GM10248 (cell line): Measurements from ENCODE around the gene CPM.

ENCODE experiments used
- CTCF ChIA-PET: fragments of 300-600 bp; sonication (Branson Sonifier 250); formaldehyde crosslinking; extraction: SDS; loops from one replicate; lab custom pipeline; 2021; ENCODE audit warnings: antibody characterized with exemption; lab: Yijun Ruan, JAX
- POLR2A ChIA-PET: fragments of 350-650 bp; sonication (Branson Sonifier 250); formaldehyde crosslinking; extraction: SDS; loops from one replicate; lab custom pipeline; 2020; ENCODE audit warnings: antibody characterized with exemption; lab: Yijun Ruan, JAX
- DNase-seq: peaks from one replicate; pipeline ENCODE4 v3.0.0; 2012; ENCODE audit errors: extremely low spot score
- CTCF ChIP-seq: IDR thresholded peaks from 2 replicates; pipeline ENCODE4 v1.5.1; 2012; ENCODE audit warnings: mild to moderate bottlenecking, low read depth; ENCODE audit errors: extremely low read depth, missing control alignments, control extremely low read depth

Gene CPM

DNA sequence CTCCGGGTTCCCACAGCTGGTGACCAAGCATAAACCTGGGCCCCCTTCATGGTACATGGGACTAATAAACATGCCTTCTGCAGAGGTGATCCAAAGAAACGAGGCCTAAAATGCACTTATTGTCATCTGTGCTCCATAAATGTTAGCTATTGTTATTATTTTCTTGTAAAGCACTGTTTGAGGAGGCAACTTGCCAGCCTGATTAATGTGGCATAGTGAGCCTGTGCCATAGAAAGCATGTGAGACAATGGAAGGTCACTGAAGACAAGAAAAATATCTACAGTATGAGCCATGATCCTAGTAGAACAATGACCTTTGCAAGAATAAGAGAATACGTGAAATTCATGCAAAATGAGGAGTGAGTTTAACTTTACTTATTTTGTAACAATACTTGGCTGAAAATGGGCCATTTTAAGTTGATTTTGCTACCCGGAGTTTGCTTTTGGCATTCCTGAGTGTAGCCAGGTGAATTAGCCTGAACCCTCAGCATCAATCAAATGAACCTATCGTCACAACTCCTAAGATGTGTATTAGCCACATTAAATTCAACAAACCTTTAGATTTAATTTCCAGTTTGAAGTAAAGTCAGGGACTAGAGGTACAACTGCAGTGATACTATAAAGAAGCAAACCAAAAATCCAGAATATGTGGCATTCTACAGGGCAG is 52.2 kb downstream of the CPM start:
- POLR2A ChIA-PET: no interaction called here
- no peak for TF ChIP-seq CTCF
- no peak for DNase-seq
- CTCF ChIA-PET: interaction anchor here (1.5 kb wide), 1 partner anchor 16 kb away, joined by 3 read pairs; no protein-coding TSS in a partner anchor

DNA sequence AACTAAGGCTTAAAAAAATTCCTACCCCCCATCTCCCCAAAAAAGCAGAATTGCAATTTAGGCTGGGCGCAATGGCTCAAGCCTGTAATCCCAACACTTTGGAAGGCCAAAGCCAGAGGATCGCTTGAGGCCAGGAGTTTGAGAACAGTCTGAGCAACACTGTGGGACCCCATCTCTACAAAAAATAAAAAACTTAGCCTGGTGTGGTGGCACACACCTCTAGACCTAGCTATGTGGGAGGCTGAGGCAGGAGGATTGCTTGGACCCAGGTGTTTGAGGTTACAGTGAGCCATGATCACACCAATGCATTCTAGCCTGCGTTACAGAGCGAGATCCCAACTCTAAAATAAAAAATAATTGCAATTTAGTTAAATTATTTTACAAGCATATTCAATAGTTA is 54.1 kb downstream of the CPM start:
- POLR2A ChIA-PET: no interaction called here
- no peak for TF ChIP-seq CTCF
- no peak for DNase-seq
- CTCF ChIA-PET: interaction anchor here (1.8 kb wide), 1 partner anchor 13 kb away, joined by 4 read pairs; no protein-coding TSS in a partner anchor

DNA sequence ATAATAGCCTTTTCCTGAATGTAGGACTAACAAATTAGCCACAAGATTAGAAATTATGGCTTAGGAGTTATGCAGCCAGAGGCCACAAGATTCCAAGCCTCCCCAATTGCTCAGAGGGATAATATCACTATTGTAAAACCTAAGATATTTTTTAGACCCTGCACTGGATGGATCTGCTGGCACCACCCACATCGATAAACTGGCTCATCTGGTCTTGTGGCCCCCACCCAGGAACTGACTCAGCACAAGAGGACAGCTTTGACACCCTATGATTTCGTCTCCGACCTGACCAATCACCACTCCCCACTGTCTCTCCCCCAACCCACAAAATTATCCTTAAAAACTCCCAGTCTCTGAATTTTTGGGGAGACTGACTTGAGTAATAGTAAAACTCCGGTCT is 54.7 kb downstream of the CPM start:
- DNase-seq: no peak

GRCh38 chr12:68877583-68877982 is 55.4 kb downstream of the CPM start:
- CTCF ChIA-PET: interaction anchor here (0.9 to 1.6 kb wide), 4 partner anchors 9 to 279 kb away, joined by 3 to 6 read pairs (median 3); no protein-coding TSS in a partner anchor
- no peak for DNase-seq
- no peak for TF ChIP-seq CTCF
- POLR2A ChIA-PET: no interaction called here

More for the DNA sequence above, 54.7 kb downstream of the CPM start:
- CTCF ChIA-PET: interaction anchor here (1.8 kb wide), 1 partner anchor 14 kb away, joined by 4 read pairs; no protein-coding TSS in a partner anchor
- POLR2A ChIA-PET: no interaction called here
- no peak for TF ChIP-seq CTCF

DNA sequence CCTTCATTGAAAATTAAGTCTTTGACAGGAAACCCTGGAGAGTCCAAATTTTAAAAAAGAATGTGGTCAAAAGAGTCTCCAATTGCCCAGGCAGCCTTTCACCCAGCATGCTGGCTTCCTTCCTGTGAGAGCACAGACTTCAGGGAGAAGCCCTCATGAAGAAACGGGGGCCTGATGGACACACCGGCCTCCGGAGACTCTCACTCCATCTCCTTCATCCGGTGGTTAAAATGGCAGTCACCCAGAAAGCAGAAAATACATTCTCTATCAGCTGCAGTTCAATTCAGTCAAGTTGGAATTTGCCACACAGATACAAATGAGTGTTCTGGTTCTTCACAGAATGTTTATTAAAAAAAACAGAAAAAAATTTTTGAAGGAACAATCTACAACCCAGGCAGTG is 56.5 kb downstream of the CPM start:
- TF ChIP-seq CTCF: no peak
- ChIA-PET CTCF (interaction anchor here (1.0 to 1.6 kb wide), 3 partner anchors 8 to 194 kb away, joined by 3 to 6 read pairs (median 3); no protein-coding TSS in a partner anchor), POLR2A (no interaction called here)
- DNase-seq: no peak

DNA sequence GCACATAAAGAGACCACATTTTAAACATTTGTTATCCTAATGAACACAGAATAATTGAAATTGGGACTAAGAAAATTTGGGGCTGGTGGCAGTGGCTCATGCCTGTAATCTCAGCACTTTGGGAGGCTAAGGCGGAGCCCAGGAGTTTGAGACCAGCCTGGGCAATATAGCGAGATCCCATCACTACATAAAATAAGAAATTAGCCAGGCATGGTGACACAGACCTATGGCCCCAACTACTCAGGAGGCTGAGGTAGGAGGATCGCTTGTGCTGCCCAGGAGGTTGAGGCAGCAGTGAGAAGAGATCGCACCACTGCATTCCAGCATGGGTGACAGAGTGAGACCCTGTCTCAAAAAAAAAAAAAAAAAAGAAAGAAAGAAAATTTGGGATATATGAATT is 59.7 kb downstream of the CPM start:
- ChIA-PET CTCF (no interaction called here), POLR2A (no interaction called here)
- no peak for DNase-seq
- TF ChIP-seq CTCF: no peak
